ENCODE measurements around the gene LCK. TPM values are rescaled to one million over a fixed set of nuclear protein-coding genes. Genes with fewer than 3 reads are reported as not detected.

The LCK gene
- total and polyA plus RNA-seq, 2 donors (not counting 3 experiments of a cell fraction or from before 2014, with no cell fraction given) = 0.06 TPM; not detected in 1

DNA sequence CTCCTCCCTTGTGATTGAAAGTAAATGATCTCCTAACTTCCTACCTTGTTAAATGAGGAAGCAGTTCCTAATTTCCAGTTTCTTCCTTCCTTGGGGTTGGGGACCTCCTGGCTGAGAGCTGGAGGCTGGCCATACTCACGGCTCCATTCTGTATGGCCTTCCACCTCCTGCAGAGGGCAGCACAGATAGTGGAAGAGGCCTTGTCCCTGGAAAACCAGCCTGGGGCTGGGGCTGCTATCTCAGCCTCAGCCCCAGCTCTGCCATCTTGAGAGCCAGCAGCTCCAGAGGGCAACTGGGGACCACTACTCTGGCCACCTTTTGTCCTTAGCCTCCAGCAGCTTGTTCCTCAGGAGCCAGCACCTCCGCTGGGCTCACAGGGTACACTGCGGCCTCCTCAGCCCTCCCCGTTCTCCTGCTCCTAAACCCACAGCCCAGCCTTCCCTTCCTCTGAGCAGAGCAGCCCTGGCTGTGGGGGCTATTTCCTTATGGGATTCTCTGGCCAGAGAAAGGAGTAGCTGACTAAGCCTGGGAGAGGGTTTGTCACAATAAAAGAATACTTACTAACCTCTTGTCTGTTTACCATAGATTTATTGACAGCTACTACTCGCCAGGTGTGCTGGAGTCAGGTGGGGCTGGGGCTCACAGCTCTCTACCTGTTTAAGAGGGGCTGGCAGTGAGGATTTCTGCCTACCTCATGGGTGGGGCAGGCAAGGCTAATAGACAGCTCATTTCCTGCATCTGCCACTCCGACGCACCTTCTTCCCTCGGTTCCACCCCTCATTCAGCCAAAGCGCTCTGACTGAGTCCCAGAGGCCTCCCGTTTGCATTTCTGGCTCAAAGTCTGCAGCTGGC, 35.2 kb upstream of the LCK start:
- BruUV-seq (replicated peaks) = no TSS peak
- POLR2A ChIA-PET = interaction anchor here (0.8 to 2.1 kb wide), 4 partner anchors 10 to 120 kb away, joined by 3 to 17 read pairs (median 4); partner anchors contain the start of gene MARCKSL1
- intact Hi-C loops (cut with micrococcal nuclease) = loop anchor here (1.0 to 5.0 kb wide), 3 partner anchors 100 to 198 kb away; partner anchors contain the start of genes FAM229A and TSSK3
- no peak overlapping the region for H3K27ac ChIP-seq (ENCODE audit: insufficient read depth, low read depth, low read length)
- peaks cover 0 to 19% of the 10 kb centered on the region in 2 experiments for H3K36me3 ChIP-seq (ENCODE audit: control insufficient read depth in 2 of 2, extremely low read depth in 1 of 2, insufficient read depth in 2 of 2, low read length in 2 of 2)
- no peak overlapping the region for H2AFZ ChIP-seq (ENCODE audit: low read depth, low read length)
- no peak overlapping the region for H3K4me2 ChIP-seq (ENCODE audit: insufficient read depth, low read length)
- peaks cover 3% of the 10 kb centered on the region for H3K4me1 ChIP-seq (ENCODE audit: control insufficient read depth, extremely low read depth, insufficient read depth, low read length)
- no peaks in the 10 kb centered on the region for H3K9me3 ChIP-seq (replicated peaks; ENCODE audit: control insufficient read depth, insufficient read depth, low read length)
- TF ChIP-seq FOS (IDR thresholded peaks at IDR 0.05; ENCODE audit: borderline replicate concordance, insufficient read depth, low read length) = no peak
- TF ChIP-seq CTCF (IDR thresholded peaks at IDR 0.05; ENCODE audit: extremely low read depth in 1 of 2, insufficient read depth in 1 of 2, low read depth in 1 of 2, low read length in 2 of 2) = peak; percentile 84 to 89
- no peak overlapping the region for H3K4me3 ChIP-seq (replicated peaks in 1 of 3; ENCODE audit: insufficient read depth in 1 of 3, low read depth in 1 of 3, low read length in 3 of 3)
- no peaks in the 10 kb centered on the region for H3K27me3 ChIP-seq (ENCODE audit: control insufficient read depth in 2 of 2, insufficient read depth in 2 of 2, low read length in 2 of 2)
- no peak overlapping the region for H3K9ac ChIP-seq (replicated peaks; ENCODE audit: extremely low read depth, insufficient read depth, low read length)
- dilution Hi-C loops (cut with MboI; ENCODE audit: extremely low pct_ligation_motif_present, low sequenced_read_pairs) = no loop called here
- DNase-seq (ENCODE audit: low read depth, low spot score) (peak; percentile 60), FAIRE-seq (peak; percentile 87)
- no peaks in the 10 kb centered on the region for H4K20me1 ChIP-seq (replicated peaks; ENCODE audit: control insufficient read depth, extremely low read depth, insufficient read depth, low read length)
- no peaks in the 10 kb centered on the region for H3K9me1 ChIP-seq (replicated peaks; ENCODE audit: control insufficient read depth, extremely low read depth, insufficient read depth, low read length)
- CTCF ChIA-PET = interaction anchor here (0.8 to 3.5 kb wide), 48 partner anchors 8 to 432 kb away, joined by 3 to 78 read pairs (median 6); partner anchors contain the start of genes BSDC1, CCDC28B, FAM167B and FAM229A
- H3K79me2 ChIP-seq (ENCODE audit: control insufficient read depth, insufficient read depth, low read length) = no peaks in the 10 kb centered on the region
